ENCODE measurements around the gene NR1I3. TPM values are rescaled to one million over a fixed set of nuclear protein-coding genes. Genes with fewer than 3 reads are reported as not detected.

The NR1I3 gene
- total and polyA plus RNA-seq, 2 of the 13 experiments (the other 11 are each of a cell fraction or from before 2014, with no cell fraction given): 0.62 to 0.95 TPM

- TF ChIP-seq BCLAF1 (IDR thresholded peaks at IDR 0.05) (no peak), ZBTB33 (CRISPR knock-in tag; IDR thresholded peaks at IDR 0.05) (no peak), HNF1B (CRISPR knock-in tag; IDR thresholded peaks at IDR 0.05) (no peak), SMAD9 (CRISPR knock-in tag; IDR thresholded peaks at IDR 0.05) (no peak), ASH2L (IDR thresholded peaks at IDR 0.05; ENCODE audit: insufficient read length, low read depth, low read length) (no peak), ZNF274 (CRISPR knock-in tag; IDR thresholded peaks at IDR 0.05) (no peak), CEBPB (IDR thresholded peaks at IDR 0.05; ENCODE audit: borderline replicate concordance, low read depth, low read length) (no peak)
These were observed 45.2 kb downstream of the NR1I3 start (continued) for GRCh38 chr1:161192476-161193465.
